Activated CD4-positive, CD25-positive, alpha-beta regulatory T cell treated with anti-CD3 and anti-CD28 coated beads, Interleukin-2, amount 50 U/mL, for 16 hours (primary cell): ENCODE data around the gene NRIP2.

Experiments
- DNase-seq: peaks from one replicate; pipeline ENCODE4 v3.0.0-alpha.2; 2020; ENCODE audit warnings: low read depth, low spot score

The NRIP2 gene

DNA sequence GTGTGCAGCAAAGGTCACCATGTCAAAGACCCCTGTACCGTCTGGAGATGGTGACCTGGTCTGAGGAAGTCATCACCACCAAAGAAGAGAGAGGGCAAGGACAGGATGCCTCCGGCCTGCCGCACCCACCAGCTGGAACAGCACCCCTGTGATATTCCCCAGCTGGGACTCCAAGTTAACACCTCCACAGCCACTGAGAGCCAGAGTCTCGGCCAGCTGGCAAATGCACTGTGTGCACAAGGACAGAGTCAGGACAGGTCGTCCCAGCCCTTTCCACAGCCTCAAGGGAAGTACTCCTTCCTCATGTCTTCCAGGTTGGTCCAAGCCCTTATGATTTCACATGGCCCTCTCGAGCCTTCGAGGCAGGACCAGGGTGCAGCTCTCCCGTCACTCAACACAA is 59.4 kb downstream of the NRIP2 start:
- DNase-seq = no peak
